Gastroesophageal sphincter (tissue), 4 donors: ENCODE measurements around the gene CD79B. TPM values are rescaled to one million over a fixed set of nuclear protein-coding genes. Genes with fewer than 3 reads are reported as not detected.

Source experiments
- ATAC-seq: fragments of 150-250 bp; one replicate; pipeline ENCODE4 v1.9.1; 2016; ENCODE audit warnings: mild to moderate bottlenecking, moderate library complexity
- H3K27ac ChIP-seq, 4 donors: fragments of 200-600 bp; sonication (generic) in 3 of 4; 1 replicate in 3 of 4; 2 replicates in 1 of 4; pipeline ENCODE4 v1.5.1; 2016 to 2019
- H3K27me3 ChIP-seq: fragments of 200-600 bp; sonication (generic); one replicate; pipeline ENCODE4 v1.5.1; 2019
- H3K36me3 ChIP-seq, 2 donors: fragments of 200-600 bp; sonication (generic); one replicate each; pipeline ENCODE4 v1.5.1; 2019; ENCODE audit warnings: control low read depth in 1 of 2
- H3K4me1 ChIP-seq, 3 donors: fragments of 200-600 bp; sonication (generic); 1 replicate in 2 of 3; 2 replicates in 1 of 3; pipeline ENCODE4 v1.5.1; 2016 to 2019; ENCODE audit warnings: control low read depth in 2 of 3
- H3K4me3 ChIP-seq, 2 donors: fragments of 200-600 bp; sonication (generic); one replicate each; pipeline ENCODE4 v1.5.1; 2019; ENCODE audit warnings: mild to moderate bottlenecking in 1 of 2, moderate library complexity in 1 of 2
- H3K9me3 ChIP-seq, 3 donors: fragments of 200-600 bp; sonication (generic); one replicate each; pipeline ENCODE4 v1.5.1; 2017 to 2019; ENCODE audit warnings: control low read depth in 2 of 3
- EP300 ChIP-seq: sonication (generic); formaldehyde crosslinking; IDR thresholded peaks from one replicate; pipeline ENCODE4 v1.6.1; 2017; ENCODE audit warnings: antibody characterized with exemption, mild to moderate bottlenecking
- POLR2A ChIP-seq, 2 donors: fragments of 450-650 bp; IDR thresholded peaks; one replicate each; pipeline ENCODE4 v1.6.1; 2017; ENCODE audit warnings: antibody characterized with exemption in 2 of 2, mild to moderate bottlenecking in 2 of 2, moderate library complexity in 1 of 2
- POLR2AphosphoS5 ChIP-seq: sonication (generic); formaldehyde crosslinking; IDR thresholded peaks from one replicate; pipeline ENCODE4 v1.6.1; 2017; ENCODE audit warnings: antibody characterized with exemption
- WGBS, 2 donors: methylation state at CpG; one replicate each; pipeline ENCODE4 v1.1.5; 2018; ENCODE audit warnings: low coverage in 1 of 2; 5-methylcytosine and 5-hydroxymethylcytosine counted together
- total RNA-seq, 4 donors: library from RNA; depleted of rRNA; stranded (reverse); fragments of >200 nt; gene quantifications; one replicate each; pipeline ENCODE4 v1.1.0, GENCODE V29; 2016
- TF ChIP-seq, protein P1 (sequence below), 4 experiments: fragments of 200-600 bp in 2 of 4; fragments of 450-650 bp in 2 of 4; sonication (generic) in 1 of 4; IDR thresholded peaks; one replicate each; pipeline ENCODE4 v1.5.1; 2017 to 2019; ENCODE audit warnings: antibody characterized with exemption in 4 of 4, mild to moderate bottlenecking in 2 of 4, moderate library complexity in 2 of 4

Gene CD79B
- total RNA-seq, 4 donors from 2014 or later: 2.0 to 5.9 (median 3.3) TPM; not detected in 1

DNA sequence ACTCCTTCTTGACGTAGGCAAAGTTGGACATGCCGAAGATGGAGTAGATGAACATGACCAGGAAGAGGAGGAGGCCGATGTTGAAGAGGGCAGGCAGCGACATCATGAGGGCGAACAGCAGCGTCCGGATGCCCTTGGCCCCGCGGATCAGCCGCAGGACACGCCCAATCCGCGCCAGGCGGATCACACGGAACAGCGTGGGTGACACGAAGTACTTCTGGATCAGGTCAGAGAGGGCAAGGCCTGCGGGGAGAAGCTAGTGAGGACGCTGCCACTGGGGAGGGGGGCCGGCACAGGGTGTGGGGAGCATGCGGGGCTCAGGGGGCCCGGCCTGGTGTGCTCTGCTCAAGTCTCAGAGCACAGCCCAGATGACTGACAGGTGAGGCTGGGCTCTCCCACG is 9.6 kb upstream of the CD79B start:
- no peaks in the 10 kb centered on the region for H3K36me3 ChIP-seq
- ATAC-seq: no peak
- TF ChIP-seq POLR2A (IDR thresholded peaks at IDR 0.05) (no peak), EP300 (no peak)
- TF ChIP-seq, protein P1, sequence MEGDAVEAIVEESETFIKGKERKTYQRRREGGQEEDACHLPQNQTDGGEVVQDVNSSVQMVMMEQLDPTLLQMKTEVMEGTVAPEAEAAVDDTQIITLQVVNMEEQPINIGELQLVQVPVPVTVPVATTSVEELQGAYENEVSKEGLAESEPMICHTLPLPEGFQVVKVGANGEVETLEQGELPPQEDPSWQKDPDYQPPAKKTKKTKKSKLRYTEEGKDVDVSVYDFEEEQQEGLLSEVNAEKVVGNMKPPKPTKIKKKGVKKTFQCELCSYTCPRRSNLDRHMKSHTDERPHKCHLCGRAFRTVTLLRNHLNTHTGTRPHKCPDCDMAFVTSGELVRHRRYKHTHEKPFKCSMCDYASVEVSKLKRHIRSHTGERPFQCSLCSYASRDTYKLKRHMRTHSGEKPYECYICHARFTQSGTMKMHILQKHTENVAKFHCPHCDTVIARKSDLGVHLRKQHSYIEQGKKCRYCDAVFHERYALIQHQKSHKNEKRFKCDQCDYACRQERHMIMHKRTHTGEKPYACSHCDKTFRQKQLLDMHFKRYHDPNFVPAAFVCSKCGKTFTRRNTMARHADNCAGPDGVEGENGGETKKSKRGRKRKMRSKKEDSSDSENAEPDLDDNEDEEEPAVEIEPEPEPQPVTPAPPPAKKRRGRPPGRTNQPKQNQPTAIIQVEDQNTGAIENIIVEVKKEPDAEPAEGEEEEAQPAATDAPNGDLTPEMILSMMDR (IDR thresholded peaks at IDR 0.05): no peak
- no peak overlapping the region for H3K4me3 ChIP-seq
- H3K4me1 ChIP-seq: no peaks in the 10 kb centered on the region
- WGBS, 2 donors: 87% methylated on average over 15 of the region's 23 CpGs; no CpG with 5 or more reads in 1 of the 2 donors
- H3K27ac ChIP-seq: no peak overlapping the region
- no peaks in the 10 kb centered on the region for H3K27me3 ChIP-seq
- no peaks in the 10 kb centered on the region for H3K9me3 ChIP-seq

DNA sequence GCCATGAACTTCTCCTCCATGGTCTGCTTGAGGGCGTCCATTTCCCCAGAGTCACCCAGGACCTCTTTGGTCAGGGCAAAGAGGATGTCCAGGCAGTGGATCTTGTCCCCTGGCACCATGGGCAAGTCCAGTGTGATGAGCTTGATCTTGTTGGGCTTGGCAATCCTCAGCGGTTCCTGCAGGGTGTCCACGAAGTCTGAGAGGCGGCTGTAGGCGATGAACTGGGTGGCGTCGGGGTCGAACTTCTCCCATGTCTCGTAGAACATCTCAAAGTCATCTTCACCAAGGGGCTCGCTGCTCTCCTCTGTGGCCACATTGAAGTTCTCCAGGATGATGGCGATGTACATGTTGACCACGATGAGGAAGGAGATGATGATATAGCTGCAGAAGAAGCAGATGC is 9.0 kb upstream of the CD79B start:
- H3K27me3 ChIP-seq: no peaks in the 10 kb centered on the region
- TF ChIP-seq POLR2A (IDR thresholded peaks at IDR 0.05) (no peak), EP300 (no peak), POLR2AphosphoS5 (no peak)
- TF ChIP-seq, protein P1 (IDR thresholded peaks at IDR 0.05): no peak
- H3K27ac ChIP-seq: no peak overlapping the region
- no peaks in the 10 kb centered on the region for H3K4me1 ChIP-seq
- H3K4me3 ChIP-seq: no peak overlapping the region
- no peaks in the 10 kb centered on the region for H3K9me3 ChIP-seq
- H3K36me3 ChIP-seq: no peaks in the 10 kb centered on the region
- no peak for ATAC-seq
- no CpG with 5 or more reads among the region's 12 CpGs for WGBS, 2 donors

DNA sequence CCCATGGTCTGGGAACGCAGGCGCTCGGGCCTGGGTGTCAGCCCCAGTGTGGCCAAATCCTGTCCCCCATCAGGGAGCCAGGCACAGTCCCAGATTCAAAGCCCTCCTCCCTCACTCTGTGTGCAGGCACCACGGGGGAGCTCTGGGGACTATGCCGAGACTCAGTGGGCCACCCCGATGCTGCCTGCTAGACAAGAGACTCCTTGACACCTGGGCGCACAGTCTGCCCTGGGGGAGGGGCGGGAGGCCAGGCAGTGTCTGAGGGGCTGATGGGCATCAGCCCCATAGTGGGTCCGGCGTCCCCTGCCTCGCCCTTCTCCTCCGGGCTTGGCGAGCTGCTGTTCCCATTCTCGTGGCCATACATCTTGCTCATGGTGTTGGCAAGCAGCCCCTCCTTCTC is 8.5 kb upstream of the CD79B start:
- Histone ChIP-seq H3K4me3 (no peak overlapping the region), H3K27ac (no peak overlapping the region), H3K9me3 (no peaks in the 10 kb centered on the region), H3K36me3 (no peaks in the 10 kb centered on the region), H3K27me3 (peaks cover 4% of the 10 kb centered on the region), H3K4me1 (no peaks in the 10 kb centered on the region)
- TF ChIP-seq EP300 (no peak), POLR2AphosphoS5 (no peak), POLR2A (IDR thresholded peaks at IDR 0.05) (no peak)
- TF ChIP-seq, protein P1 (IDR thresholded peaks at IDR 0.05): no peak
- ATAC-seq: no peak
- 80 to 94% methylated on average over 1 to 6 of the region's 14 CpGs for WGBS, 2 donors

DNA sequence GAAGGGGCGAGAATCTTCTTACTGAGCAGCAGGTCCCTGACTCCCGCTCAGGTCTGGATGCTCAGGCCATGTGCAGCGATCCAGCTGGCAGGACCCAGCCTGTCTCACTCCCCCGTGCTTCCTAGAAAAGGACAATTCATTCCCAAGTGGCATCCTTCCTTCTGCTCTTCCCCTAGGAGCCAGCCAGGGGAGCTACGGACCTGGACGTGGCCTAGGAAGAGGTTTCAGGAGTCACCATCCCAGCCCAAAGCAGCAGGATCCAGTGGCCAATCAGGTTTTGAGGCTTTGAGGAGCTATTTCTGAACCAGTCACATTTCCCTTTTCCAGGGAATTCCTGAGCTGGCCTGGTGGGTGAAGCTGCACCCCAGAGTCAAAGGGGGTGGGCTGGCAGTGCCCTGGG is 7.8 kb upstream of the CD79B start:
- no peak overlapping the region for H3K27ac ChIP-seq
- H3K27me3 ChIP-seq: peaks cover 7% of the 10 kb centered on the region
- no peaks in the 10 kb centered on the region for H3K9me3 ChIP-seq
- no peak overlapping the region for H3K4me3 ChIP-seq
- no peak for ATAC-seq
- no peaks in the 10 kb centered on the region for H3K36me3 ChIP-seq
- no peaks in the 10 kb centered on the region for H3K4me1 ChIP-seq
- TF ChIP-seq POLR2A (IDR thresholded peaks at IDR 0.05): no peak
- no peak for TF ChIP-seq EP300
- TF ChIP-seq POLR2AphosphoS5: no peak
- TF ChIP-seq, protein P1 (IDR thresholded peaks at IDR 0.05): no peak
- 85% methylated on average over 4 of the region's 6 CpGs; no CpG with 5 or more reads in 1 of the 2 donors for WGBS, 2 donors

DNA sequence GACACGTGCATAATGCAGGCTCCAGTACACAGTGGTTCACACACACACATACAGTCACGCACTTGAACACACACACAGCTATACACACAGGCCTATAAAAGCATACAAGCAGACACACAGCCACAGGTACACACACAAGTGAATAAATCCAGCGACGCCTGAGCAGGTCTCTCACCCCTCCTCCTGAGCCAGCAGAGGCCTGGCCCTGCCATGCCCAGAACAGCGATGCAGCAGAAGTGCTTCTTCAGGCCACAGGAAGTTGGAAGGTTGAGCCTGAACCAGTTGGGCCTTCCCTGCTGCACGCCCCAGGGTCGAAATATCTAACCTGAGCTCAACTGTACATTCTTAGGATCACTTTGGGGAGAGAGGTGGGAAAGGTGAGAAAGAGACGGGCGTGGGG is 7.3 kb upstream of the CD79B start:
- H3K36me3 ChIP-seq: no peaks in the 10 kb centered on the region
- ATAC-seq: no peak
- H3K27ac ChIP-seq: no peak overlapping the region
- no peaks in the 10 kb centered on the region for H3K9me3 ChIP-seq
- H3K4me3 ChIP-seq: no peak overlapping the region
- H3K27me3 ChIP-seq: peaks cover 10% of the 10 kb centered on the region
- TF ChIP-seq, protein P1 (IDR thresholded peaks at IDR 0.05): no peak
- no peak for TF ChIP-seq EP300
- no peak for TF ChIP-seq POLR2AphosphoS5
- TF ChIP-seq POLR2A (IDR thresholded peaks at IDR 0.05): no peak
- 90 to 93% methylated on average over 2 of the region's 9 CpGs for WGBS, 2 donors
- no peaks in the 10 kb centered on the region for H3K4me1 ChIP-seq
